ENCODE results near the gene KCNIP1. TPM values are rescaled to one million over a fixed set of nuclear protein-coding genes. Genes with fewer than 3 reads are reported as not detected.

Gene KCNIP1
- polyA plus RNA-seq, 1 donor from 2014 or later = 13.8 TPM

- H3K27ac ChIP-seq (ENCODE audit: low read length) = no peak overlapping the region
- H3K36me3 ChIP-seq (ENCODE audit: insufficient read depth, low read length) = no peaks in the 10 kb centered on the region
- no peaks in the 10 kb centered on the region for H3F3A ChIP-seq (ENCODE audit: insufficient read depth, low read length, poor library complexity, severe bottlenecking)
- H3K9me3 ChIP-seq (ENCODE audit: low read length) = no peaks in the 10 kb centered on the region
- no peak overlapping the region for H3K4me2 ChIP-seq (ENCODE audit: low read length)
- H2AFZ ChIP-seq (ENCODE audit: low read depth, low read length) = no peak overlapping the region
- H3K9me2 ChIP-seq (ENCODE audit: insufficient read depth, low read length) = no peaks in the 10 kb centered on the region
- H3K4me3 ChIP-seq (ENCODE audit: low read length) = no peak overlapping the region
- no peaks in the 10 kb centered on the region for H4K20me1 ChIP-seq (ENCODE audit: insufficient read depth)
- TF ChIP-seq TAF1 (IDR thresholded peaks at IDR 0.05; ENCODE audit: low read depth) (no peak), SMC3 (conservative IDR thresholded peaks at IDR 0.05; ENCODE audit: poor library complexity) (no peak), CTCF (IDR thresholded peaks at IDR 0.05; ENCODE audit: poor library complexity, severe bottlenecking) (no peak), MXI1 (conservative IDR thresholded peaks at IDR 0.05; ENCODE audit: poor library complexity, severe bottlenecking) (no peak), RAD21 (conservative IDR thresholded peaks at IDR 0.05) (no peak), REST (IDR thresholded peaks at IDR 0.05; ENCODE audit: borderline replicate concordance) (no peak)
- H3K9ac ChIP-seq (ENCODE audit: low read length) = no peak overlapping the region
- H3K27me3 ChIP-seq (ENCODE audit: insufficient read depth, low read depth, low read length) = no peaks in the 10 kb centered on the region
- no peaks in the 10 kb centered on the region for H3K79me2 ChIP-seq (replicated peaks; ENCODE audit: insufficient read depth, low read length)
Observed at GRCh38 chr5:170494041-170494440, 9.8 kb upstream of the KCNIP1 start.

- H4K20me1 ChIP-seq (ENCODE audit: insufficient read depth) = no peaks in the 10 kb centered on the region
- TF ChIP-seq REST (IDR thresholded peaks at IDR 0.05; ENCODE audit: borderline replicate concordance) = no peak
- TF ChIP-seq TAF1 (IDR thresholded peaks at IDR 0.05; ENCODE audit: low read depth) = no peak
- no peak for TF ChIP-seq EZH2 (IDR thresholded peaks at IDR 0.05; ENCODE audit: borderline replicate concordance, insufficient read depth, low read length, poor library complexity, severe bottlenecking)
- no peak for TF ChIP-seq SMC3 (conservative IDR thresholded peaks at IDR 0.05; ENCODE audit: poor library complexity)
- no peak for TF ChIP-seq CTCF (IDR thresholded peaks at IDR 0.05; ENCODE audit: poor library complexity, severe bottlenecking)
- no peak for TF ChIP-seq MXI1 (conservative IDR thresholded peaks at IDR 0.05; ENCODE audit: poor library complexity, severe bottlenecking)
- TF ChIP-seq EP300 (conservative IDR thresholded peaks at IDR 0.05; ENCODE audit: poor library complexity, severe bottlenecking) = no peak
- no peak for TF ChIP-seq RAD21 (conservative IDR thresholded peaks at IDR 0.05)
- TF ChIP-seq POLR2AphosphoS5 (IDR thresholded peaks at IDR 0.05) = no peak
- no peak overlapping the region for H2AFZ ChIP-seq (ENCODE audit: low read depth, low read length)
Observed at GRCh38 chr5:170495825-170496661, 7.8 kb upstream of the KCNIP1 start.

More at GRCh38 chr5:170495825-170496661, 7.8 kb upstream of the KCNIP1 start:
- Histone ChIP-seq H3K27ac (ENCODE audit: low read length) (no peak overlapping the region), H3F3A (ENCODE audit: insufficient read depth, low read length, poor library complexity, severe bottlenecking) (no peaks in the 10 kb centered on the region), H3K36me3 (ENCODE audit: insufficient read depth, low read length) (no peaks in the 10 kb centered on the region), H3K9me2 (ENCODE audit: insufficient read depth, low read length) (no peaks in the 10 kb centered on the region), H3K79me2 (replicated peaks; ENCODE audit: insufficient read depth, low read length) (no peaks in the 10 kb centered on the region), H3K4me2 (ENCODE audit: low read length) (no peak overlapping the region), H3K4me3 (ENCODE audit: low read length) (no peak overlapping the region), H3K9ac (ENCODE audit: low read length) (no peak overlapping the region), H3K27me3 (ENCODE audit: insufficient read depth, low read depth, low read length) (no peaks in the 10 kb centered on the region), H3K9me3 (ENCODE audit: low read length) (no peaks in the 10 kb centered on the region)
